H4 (cell line): ENCODE data around the gene VAMP8. TPM values are rescaled to one million over a fixed set of nuclear protein-coding genes. Genes with fewer than 3 reads are reported as not detected.
"Not testable (repeated sequence)": the region's sequence is repeated elsewhere in the genome, so short reads cannot be mapped to it uniquely, and the experiment has no call there.

Source experiments
- DNase-seq: peaks from one replicate; pipeline ENCODE4 v3.0.0-alpha.2; 2015; ENCODE audit warnings: low spot score
- total RNA-seq: library from RNA; depleted of rRNA; stranded (reverse); fragments of >200 nt; shearing (Covaris generic); gene quantifications from 2 replicates; pipeline ENCODE4 v1.2.3, GENCODE V29; 2014; rRNA removed

VAMP8 gene
- 0.43 and 1.3 TPM in 2 replicates for total RNA-seq

- no peak for DNase-seq
Observed at GRCh38 chr2:85577386-85578242, at the start of gene VAMP8. VAMP8 (plus strand) TSS chr2:85577586; CDS start chr2:85577647, 61 bp downstream.

- no peak for DNase-seq
Observed at GRCh38 chr2:85527787-85528186, 49.6 kb upstream of the VAMP8 start.

DNA sequence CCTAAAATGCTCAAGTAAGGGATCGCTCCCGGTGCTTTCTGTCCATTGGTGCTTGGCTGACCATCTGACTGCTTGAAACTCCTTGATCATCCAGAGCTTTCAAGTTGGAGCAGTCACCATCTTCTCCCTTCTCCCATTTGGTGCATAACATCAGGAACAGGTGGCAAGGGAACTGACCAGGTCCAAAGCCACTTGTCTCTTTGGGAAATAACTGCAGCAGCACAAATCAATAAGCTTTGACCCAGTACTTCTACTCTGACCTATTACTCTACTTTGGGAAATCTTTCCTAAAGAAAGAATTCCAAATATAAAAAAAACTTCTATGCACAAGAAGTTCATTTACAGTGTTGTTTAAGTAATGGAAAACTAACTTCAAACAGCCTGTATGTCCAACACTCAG is 49.0 kb upstream of the VAMP8 start:
- DNase-seq, result no peak

DNA sequence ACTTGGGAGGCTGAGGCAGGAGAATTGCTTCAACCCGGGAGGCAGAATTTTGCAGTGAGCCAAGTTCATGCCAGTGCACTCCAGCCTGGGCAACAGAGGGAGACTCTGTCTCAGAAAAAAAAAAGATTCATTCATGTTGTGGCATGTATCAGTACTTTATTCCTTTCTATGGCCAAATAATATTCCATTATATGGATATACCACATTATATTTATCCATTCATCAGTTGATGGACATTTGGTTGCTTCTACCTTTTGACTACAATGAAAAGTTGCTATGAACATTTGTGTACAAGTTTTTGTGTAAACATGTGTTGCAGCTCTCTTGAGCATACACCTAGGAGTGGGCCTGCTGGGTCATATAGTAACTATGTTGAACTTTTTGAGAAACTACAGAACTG is 47.6 kb upstream of the VAMP8 start:
- DNase-seq, result no peak

DNA sequence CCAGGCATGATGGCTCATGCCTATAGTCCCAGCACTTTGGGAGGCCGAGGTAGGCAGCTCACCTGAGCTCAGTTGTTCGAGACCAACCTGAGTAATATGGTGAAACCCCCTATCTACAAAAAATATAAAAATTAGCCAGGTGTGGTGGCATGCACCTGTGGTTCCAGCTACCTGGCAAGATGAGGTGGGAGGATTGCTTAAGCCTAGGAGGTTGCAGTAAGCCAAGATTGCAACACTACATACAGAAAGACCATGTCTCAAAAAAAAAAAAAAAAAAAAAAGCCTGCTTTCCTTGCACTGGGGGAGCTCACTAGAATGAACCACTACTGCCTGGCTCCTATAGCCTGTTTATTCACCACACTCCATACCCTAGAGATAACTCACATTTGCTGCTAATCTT is 45.8 kb upstream of the VAMP8 start:
- no peak for DNase-seq

GRCh38 chr2:85534099-85534498 is 43.3 kb upstream of the VAMP8 start:
- DNase-seq, result no peak

DNA sequence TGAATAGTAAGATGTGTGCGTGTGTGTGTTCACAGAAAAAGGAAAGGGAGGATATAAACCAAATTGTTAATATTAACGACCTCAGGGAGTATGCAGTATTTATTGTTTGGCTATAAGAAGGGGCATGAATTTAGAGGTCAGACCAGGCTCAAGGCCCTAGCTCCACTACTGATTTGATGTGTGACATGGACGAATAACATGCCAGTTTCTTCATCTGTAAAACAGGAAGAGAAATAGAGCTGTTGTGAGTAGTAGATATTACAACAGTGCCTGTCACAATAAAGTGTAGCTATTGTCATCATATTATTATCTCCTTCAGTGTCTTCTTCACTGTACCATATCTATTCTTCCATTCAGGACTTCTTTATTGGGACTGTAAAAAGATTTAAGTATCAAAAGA is 42.5 kb upstream of the VAMP8 start:
- no peak for DNase-seq

DNA sequence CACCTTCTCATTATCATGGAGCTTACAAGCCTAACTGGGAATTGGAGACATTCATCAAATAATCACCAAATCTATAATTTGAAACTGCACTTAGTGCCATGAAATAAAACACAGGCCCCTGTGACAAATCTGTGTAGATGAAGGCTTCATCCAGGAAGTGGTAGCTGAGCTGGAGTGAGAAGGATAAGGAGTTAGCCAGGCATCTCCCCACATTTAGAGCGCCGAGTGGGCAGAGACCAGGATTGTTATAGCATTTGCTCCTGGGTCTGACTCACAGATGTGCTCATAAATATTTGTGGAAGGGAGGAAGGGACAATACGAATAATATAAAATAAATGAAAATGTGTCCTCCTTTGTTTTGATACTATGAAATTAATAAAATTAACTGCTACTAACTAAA is 40.9 kb upstream of the VAMP8 start:
- DNase-seq, result peak; percentile 49

- DNase-seq, result peak; percentile 39
Observed at GRCh38 chr2:85537600-85538506, 39.5 kb upstream of the VAMP8 start.

GRCh38 chr2:85538507-85539360 is 38.7 kb upstream of the VAMP8 start, which contains the start of gene MAT2A:
MAT2A (plus strand) TSS chr2:85539168; CDS start chr2:85539288, 120 bp downstream.
- DNase-seq, result peak; percentile 90

DNA sequence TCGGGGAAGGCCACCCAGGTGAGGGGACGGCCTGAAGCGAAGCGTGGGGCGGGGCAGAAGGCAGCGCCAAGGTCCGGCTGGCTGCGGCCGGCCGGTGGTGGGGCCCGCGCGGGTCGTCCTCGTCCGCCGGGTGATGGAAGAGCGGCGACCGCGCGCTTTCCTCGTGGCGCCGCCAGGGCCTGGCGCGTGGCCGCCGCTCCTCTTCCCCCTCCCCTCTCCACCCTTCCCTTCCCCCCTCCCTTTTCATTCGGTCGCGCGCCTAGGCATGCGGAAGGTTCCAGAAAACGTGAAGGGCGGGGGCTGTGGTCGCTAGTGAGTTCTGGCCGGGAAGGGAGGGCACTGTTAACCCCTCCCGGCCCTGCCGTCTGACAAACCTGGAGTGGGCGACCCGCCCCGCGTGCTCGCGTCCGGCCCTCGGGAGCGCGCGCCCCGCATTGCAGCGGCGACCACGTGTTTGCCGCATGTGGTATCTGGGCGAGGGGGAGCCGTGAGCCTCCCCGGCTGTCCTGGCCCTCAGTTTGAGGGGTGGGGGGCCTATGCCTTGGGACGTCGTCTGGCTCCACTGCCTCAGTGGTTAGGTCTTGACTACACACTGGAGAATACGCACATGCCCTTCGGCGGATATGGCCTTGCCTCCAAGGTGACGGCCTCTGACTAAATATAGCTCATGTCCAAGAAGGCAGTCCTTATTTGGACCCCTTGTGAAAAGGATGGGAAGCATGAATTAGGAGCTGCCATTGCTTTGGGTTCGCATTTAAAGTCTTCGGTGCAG is 37.8 kb upstream of the VAMP8 start:
- peak; percentile 68 for DNase-seq

GRCh38 chr2:85540133-85540648 is 37.2 kb upstream of the VAMP8 start:
- no peak for DNase-seq

DNA sequence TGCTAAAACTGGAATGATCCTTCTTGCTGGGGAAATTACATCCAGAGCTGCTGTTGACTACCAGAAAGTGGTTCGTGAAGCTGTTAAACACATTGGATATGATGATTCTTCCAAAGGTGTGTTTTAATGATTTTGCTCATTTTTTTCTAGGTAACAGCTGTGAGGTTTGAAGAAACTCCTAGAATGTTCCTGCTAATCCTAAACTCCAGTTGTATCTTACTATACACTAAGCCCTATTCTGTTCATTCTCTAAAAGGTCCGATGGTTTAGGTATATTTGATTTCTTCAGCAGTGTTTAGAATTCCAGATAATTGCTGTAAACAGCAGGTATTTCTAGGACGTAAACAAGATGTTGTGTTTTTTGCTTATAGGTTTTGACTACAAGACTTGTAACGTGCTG is 36.1 kb upstream of the VAMP8 start:
- no peak for DNase-seq

DNA sequence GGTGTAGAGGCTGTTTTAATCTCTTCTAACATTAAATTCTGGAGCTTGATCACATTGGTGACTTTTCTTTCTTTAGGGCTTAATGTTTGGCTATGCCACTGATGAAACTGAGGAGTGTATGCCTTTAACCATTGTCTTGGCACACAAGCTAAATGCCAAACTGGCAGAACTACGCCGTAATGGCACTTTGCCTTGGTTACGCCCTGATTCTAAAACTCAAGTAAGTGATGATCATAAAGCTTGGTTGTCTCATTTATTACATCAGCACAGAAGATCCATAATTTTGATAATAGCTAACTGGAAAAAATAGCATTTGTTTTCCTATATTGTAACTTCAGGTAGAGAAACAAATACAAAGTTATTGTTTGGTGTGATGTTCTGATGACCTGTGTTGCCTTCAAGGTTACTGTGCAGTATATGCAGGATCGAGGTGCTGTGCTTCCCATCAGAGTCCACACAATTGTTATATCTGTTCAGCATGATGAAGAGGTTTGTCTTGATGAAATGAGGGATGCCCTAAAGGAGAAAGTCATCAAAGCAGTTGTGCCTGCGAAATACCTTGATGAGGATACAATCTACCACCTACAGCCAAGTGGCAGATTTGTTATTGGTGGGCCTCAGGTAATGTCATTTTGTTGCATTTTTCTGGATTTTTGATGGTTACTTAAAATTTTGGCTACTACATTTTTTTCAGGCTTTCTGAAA is 35.5 kb upstream of the VAMP8 start:
- DNase-seq, result no peak

DNA sequence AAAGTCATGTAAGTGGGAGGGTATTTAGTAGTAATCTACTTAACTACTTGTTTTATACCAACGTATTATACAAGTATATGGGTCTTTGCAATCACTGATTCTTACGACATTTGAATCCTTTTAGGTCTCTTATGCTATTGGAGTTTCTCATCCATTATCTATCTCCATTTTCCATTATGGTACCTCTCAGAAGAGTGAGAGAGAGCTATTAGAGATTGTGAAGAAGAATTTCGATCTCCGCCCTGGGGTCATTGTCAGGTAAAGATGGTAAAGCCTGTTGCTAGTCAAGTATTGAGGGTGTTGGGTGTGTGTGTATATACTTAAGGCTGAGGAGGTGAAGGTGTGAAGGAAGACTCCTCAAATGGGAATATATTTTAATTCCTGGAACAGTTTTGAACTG is 34.6 kb upstream of the VAMP8 start:
- DNase-seq, result no peak

GRCh38 chr2:85544254-85544691 is 33.1 kb upstream of the VAMP8 start:
- DNase-seq, result not testable (repeated sequence)

GRCh38 chr2:85544915-85545779 is 32.2 kb upstream of the VAMP8 start:
- not testable (repeated sequence) for DNase-seq

DNA sequence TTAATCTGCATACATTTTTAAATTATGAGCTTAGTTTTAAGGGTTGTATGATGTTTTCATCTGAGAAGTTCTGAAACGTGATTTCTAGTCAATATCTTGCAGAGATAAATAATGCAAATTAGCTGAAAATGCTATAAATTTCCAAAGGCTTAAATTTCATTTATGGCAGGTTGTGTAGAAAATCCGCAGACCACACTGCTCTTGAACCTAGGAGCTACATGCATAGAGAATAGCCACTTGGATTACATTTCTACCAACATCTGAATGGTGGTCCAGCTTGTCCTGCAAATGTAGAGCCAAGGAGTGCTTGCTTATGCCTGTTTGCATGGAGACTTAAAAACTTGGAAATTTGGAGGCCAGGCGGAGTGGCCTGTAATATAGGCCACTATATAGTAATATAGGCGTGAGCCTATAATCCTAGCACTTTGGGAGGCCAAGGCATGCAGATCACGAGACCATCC is 31.6 kb upstream of the VAMP8 start:
- DNase-seq, result no peak
